GM12874 (cell line): Measurements from ENCODE around the gene TMEM272.

Source experiments
- TF ChIP-seq, protein P1 (sequence below): IDR thresholded peaks from 2 replicates; pipeline ENCODE4 v1.5.1; 2011; ENCODE audit warnings: low read depth, mild to moderate bottlenecking, control low read depth, low read length, moderate library complexity; ENCODE audit not compliant: insufficient read depth

Gene TMEM272

DNA sequence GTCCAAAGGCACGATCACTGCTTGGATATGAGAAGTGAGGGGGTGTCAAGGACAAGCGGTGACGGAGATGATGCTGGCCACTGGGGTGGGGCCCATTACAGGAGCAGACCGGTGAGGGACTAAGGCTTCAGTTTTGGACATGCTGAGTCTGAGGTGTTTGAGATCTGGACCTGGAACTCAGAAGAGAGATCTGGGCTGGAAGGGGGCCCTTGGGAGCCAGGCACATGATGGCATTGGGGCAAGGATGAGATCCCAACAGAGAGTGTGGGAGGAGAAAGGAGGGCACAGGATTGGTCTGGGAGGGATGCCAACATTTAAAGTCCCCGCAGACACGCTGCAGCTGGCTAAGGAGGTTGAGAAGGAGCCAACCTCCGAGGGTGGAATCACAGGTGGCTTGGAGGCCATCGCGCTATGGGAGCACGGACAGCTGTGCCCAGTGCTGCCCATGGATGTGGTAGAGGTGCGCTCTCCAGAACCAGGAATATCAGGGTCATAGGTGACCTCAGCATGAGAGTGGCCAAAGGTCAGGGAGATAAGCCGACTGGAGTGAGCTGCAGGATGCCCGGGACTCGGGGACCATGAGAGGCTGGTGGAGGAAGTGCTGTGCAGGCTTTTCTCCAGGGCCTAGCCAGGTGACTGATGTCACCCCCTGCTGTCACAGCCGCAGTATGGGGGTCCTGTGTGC lies 62.8 kb downstream of the TMEM272 start:
- TF ChIP-seq, protein P1, sequence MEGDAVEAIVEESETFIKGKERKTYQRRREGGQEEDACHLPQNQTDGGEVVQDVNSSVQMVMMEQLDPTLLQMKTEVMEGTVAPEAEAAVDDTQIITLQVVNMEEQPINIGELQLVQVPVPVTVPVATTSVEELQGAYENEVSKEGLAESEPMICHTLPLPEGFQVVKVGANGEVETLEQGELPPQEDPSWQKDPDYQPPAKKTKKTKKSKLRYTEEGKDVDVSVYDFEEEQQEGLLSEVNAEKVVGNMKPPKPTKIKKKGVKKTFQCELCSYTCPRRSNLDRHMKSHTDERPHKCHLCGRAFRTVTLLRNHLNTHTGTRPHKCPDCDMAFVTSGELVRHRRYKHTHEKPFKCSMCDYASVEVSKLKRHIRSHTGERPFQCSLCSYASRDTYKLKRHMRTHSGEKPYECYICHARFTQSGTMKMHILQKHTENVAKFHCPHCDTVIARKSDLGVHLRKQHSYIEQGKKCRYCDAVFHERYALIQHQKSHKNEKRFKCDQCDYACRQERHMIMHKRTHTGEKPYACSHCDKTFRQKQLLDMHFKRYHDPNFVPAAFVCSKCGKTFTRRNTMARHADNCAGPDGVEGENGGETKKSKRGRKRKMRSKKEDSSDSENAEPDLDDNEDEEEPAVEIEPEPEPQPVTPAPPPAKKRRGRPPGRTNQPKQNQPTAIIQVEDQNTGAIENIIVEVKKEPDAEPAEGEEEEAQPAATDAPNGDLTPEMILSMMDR, result no peak

DNA sequence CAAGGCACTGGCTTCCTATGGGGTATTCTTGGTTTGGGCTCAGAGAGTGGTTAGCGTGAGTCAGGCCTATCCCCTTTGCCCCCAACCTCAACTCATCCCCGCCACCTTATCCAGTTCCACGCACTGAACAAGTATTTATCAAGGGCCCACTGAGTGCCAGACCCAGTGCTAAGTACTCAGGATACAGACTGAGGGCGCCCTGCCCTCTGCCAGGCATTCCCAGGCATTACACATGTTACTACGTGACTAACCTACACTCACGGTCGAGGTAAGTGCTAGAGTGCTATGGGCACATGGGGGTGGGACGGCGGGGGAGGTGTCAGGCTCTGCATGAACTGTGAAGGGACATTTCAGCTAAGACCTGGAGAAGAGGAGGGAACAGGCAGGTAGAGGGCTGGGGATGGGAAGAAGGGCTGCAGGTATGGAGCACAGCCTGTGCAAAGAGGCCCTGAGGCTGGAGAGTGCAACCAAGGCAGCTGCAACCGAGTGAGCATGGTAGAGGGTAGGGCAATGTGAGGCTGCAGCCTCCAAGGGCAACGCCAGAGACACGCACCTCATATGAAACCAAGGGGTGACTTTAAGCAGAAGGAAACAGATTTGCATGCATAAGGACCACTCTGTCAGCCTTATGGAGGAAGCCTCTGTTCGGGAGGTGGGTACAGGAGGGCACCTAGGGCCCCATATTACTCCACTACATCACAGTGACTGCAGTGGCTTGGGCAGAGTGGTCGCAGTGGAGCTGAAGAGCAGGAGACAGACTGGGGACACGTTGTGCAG lies 63.5 kb downstream of the TMEM272 start:
- TF ChIP-seq, protein P1, result peak; percentile 39; the same call in 1 of the 2 replicates

DNA sequence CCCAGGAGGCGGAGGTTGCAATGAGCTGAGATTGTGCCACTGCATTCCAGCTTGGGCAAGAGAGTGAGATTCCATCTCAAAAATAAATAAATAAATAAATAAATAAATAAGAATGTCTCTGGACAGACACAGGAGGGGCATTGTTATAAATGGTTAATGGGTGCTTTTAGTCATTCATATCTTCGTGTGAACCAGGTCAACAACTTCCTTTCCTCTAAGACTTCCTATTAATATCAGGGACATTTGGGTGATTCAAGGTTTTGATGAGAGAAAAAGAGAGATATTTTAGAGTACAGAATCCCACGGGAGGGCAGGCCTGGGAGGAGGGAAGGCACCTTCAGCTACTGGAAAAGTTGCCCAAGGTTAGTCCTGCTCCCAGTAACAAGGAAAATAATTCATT lies 64.9 kb downstream of the TMEM272 start:
- TF ChIP-seq, protein P1, result no peak

DNA sequence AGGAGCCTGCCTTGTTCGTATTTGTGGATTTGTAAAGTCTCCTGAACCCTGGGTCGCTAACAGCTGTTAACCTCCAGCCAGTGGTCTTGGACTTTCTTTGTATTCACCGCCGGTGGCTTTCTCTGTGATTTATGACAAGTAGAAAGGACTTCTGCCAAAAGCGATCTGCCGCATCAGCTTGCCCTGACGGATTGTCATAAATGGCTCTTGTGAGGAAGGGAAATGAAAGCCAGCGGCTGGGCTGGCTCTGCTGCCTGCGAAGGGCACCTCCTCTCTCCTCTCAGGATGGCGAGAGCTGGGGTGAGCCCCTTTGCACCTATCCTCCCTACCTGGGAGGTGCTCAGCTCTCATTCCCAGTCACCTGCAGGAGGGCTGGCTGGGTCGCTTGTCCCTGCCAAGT lies 66.6 kb downstream of the TMEM272 start:
- TF ChIP-seq, protein P1, result no peak

DNA sequence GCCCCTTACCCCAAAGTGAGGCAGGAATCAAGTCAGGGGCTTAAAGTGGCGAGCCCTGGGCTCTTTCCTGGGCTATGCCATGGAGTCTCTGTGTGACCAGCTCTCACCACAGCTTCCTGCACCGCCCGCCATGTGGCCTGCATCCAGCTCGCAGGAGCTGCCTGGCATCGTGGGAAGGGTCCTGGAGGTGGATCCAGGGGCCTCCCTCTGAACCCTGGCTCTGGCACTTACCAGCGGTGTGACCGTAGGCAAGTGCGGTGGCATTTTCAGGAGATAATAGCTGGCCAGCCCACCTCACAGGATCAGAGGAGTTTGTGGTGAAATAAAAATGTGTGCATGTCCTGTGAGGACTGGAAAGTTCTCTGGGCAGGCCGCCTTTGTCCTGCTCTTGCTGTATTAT lies 67.1 kb downstream of the TMEM272 start:
- TF ChIP-seq, protein P1, result no peak

DNA sequence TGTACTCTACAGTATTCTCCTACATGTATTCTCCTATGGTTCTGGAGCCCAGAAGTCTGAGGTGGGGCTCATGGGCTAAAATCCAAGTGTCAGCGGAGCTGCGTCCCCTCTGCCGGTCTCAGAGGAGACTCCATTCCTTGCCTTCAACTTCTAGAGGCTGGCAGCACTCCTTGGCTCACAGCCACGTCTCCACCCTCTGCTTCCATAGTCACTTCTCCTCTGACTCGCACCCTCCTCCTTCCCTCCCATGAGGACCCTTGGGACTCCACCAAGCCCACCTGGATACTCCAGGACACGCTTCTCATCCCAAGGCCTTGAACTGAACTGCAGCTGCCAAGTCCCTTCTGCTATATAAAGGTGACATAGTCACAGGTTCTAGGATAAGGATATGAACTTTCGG lies 68.8 kb downstream of the TMEM272 start:
- TF ChIP-seq, protein P1, result no peak

DNA sequence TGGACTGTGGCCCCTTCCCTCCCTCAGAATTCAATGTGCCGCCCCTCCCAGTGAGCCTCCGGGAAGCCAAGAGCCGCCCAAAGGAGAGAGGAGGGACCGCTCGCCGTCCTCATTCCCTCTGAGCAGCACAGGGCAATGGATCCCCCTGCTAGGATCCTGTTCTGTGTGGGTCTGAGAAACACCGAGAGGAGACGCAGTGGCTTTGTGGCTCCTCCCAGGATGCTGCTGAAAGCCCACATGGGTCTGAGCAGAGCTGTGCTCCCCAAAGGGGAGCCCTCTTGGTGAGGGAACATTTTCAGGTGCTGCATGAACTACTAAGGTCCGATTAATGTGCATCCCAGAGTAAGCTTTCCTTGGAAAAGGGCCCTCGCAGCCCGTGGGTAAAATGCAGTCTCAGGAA lies 71.5 kb downstream of the TMEM272 start:
- TF ChIP-seq, protein P1, result no peak
